NCI-H748 (cell line): ENCODE data around the gene PEX16.
A peak's percentile ranks its signal among the peaks of the same experiment; 100 is the strongest.

Experiments used
- DNase-seq: peaks from one replicate; lab custom pipeline; 2025; ENCODE audit not compliant: unreplicated experiment; lab: John Stamatoyannopoulos, UW

Gene PEX16

GRCh38 chr11:45917623-45918330 is at the start of gene PEX16:
Gene PEX16 (minus strand): TSS chr11:45917877. CDS start chr11:45917811, 66 bp downstream.
- DNase-seq = peak; percentile 98

- peak; percentile 76 for DNase-seq
Observed at GRCh38 chr11:45964911-45965389, 47.3 kb upstream of the PEX16 start.

GRCh38 chr11:45961751-45962240 is 44.1 kb upstream of the PEX16 start:
- no peak for DNase-seq

- no peak for DNase-seq
Observed at GRCh38 chr11:45960387-45961095, 42.9 kb upstream of the PEX16 start.

- DNase-seq = no peak
Observed at GRCh38 chr11:45959851-45960250, 42.2 kb upstream of the PEX16 start.

- no peak for DNase-seq
Observed at GRCh38 chr11:45949992-45950407, 32.3 kb upstream of the PEX16 start.

DNA sequence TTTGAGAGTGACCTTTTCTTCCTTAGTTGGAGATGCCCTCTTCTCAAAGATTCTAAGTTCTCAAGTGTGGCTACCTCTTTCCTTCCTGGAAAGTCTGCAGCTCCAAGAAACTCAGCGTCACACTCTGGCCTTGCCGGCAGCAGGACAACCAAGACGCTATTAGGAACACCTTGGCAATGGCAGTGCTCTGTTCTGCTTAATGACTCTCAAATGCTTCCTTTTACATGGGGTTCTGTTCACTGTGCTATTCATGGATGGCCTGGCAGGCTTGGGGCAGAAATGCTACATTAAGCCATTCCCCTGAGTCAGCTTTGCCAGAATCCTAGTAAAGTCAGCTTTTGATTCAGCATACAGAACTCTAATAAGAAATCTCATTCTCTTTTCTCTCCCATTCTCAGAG is 30.7 kb upstream of the PEX16 start:
- DNase-seq = no peak

DNA sequence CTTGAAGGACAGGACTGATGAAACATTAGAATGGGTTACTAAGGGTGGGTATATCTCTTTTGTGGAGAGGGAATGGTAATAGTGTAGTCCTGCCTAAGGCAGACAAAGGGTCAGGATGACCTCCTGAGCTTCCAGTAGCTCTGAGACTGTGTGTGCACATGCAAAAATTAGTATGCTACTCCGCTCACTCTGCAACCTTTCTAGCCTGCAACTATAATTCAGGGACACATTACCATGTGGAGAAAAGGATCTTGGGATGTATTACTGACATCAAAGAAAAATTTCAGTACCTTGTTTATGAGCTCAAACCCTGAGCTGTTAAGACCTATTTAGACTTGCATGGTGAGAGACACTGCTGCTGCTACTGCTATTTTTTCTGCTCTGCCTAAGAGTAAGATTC is 30.2 kb upstream of the PEX16 start:
- DNase-seq = no peak

DNA sequence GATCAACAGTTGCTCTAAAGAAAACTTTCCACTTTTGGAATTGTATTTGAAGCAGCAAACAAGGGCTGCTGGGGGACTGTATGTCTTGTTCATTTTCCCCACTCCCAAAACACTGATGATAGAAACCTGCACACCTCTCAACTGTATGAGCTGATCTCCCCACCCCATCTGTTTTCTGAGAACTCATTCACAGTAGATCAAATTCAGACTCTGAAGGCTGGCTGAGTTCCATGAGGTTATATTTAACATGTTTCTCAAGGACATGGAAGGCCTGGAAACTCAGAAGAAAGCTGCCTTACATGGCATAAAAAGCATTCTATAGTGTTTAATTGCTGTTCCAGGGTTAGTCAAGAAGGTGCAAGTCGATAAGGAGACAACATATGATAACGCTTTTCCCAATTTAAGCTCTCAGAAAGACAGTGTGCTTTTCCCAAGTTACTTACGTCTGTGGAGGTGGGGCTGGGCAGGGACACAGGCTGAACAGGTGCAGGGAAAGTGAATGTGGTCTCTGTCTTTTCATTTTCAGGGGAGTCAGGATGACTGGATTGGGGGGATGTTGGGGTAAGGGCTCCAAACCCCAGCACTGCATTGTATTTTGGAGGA is 27.8 kb upstream of the PEX16 start:
- no peak for DNase-seq

DNA sequence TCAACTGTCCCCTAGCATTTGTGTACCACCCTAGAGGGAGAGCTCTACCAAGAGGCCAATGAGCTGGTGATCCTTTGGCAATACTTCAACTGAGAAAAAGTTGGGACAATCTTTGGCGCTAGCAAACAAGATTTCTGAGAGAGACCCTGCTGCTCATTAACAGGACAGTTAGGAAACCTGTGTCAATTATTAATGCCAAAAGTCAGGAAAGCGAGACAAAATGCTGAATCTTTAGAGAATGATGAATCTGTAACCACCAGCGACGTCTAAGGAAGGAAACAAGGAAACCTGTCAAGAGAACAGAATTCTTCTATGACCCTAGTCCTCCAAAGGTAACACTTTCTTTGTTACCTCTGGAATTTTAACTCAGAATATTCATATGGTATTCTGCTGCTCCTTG is 24.7 kb upstream of the PEX16 start:
- no peak for DNase-seq

DNA sequence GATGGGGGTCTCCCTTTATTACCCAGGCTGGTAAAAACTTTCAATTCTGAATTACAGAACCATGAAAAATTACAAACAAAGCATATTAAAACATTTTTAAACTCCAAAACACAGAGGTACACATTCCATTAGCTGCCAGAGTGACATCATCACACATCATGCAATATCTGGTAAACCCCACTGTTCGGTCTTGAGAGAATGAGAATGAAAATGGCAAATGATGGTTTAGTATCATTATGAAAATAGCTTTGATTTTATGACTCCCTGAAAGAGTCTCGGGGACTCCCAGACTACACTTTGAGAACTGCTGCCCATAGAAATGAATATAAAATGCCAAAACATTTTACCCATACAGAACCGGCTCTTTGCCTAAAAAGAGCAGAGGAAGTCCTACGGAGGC is 23.6 kb upstream of the PEX16 start:
- DNase-seq = no peak

- no peak for DNase-seq
Observed at GRCh38 chr11:45939836-45940235, 22.2 kb upstream of the PEX16 start.

GRCh38 chr11:45937916-45938315 is 20.2 kb upstream of the PEX16 start:
- DNase-seq = no peak

- no peak for DNase-seq
Observed at GRCh38 chr11:45936511-45937054, 18.9 kb upstream of the PEX16 start.

DNA sequence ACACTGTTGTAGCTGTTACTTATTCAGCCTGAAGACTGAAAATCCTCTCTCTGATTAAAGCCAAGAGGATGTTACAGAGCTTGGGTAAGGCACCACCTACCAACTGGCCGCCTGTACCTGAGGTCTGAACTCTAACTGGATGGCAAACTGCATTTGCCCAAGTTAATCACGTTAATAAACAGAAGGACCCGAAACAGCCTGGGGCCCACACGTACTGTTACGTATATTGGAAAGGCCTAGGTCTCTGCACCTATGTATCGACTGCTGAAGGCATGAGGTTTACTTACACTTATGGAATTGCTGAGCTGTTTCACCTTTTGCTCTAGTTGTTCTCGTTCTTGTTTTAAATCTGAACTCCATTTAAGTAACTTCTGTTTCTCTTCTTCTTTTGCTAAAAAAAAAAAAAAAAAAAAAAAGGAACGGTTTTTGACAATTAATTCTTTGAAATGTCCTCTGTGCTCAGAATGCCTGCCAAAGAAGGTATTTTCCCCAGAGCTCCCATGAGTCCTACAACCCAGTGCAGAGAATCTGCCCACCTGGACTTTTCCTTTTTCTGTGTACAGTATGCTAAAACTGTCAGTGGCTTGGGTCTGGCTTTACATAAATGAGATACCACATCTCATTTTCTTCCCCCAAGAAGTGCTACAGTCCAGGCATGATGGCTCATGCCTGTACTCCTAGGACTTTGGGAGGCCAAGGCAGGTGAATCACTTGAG is 17.8 kb upstream of the PEX16 start:
- DNase-seq = no peak

DNA sequence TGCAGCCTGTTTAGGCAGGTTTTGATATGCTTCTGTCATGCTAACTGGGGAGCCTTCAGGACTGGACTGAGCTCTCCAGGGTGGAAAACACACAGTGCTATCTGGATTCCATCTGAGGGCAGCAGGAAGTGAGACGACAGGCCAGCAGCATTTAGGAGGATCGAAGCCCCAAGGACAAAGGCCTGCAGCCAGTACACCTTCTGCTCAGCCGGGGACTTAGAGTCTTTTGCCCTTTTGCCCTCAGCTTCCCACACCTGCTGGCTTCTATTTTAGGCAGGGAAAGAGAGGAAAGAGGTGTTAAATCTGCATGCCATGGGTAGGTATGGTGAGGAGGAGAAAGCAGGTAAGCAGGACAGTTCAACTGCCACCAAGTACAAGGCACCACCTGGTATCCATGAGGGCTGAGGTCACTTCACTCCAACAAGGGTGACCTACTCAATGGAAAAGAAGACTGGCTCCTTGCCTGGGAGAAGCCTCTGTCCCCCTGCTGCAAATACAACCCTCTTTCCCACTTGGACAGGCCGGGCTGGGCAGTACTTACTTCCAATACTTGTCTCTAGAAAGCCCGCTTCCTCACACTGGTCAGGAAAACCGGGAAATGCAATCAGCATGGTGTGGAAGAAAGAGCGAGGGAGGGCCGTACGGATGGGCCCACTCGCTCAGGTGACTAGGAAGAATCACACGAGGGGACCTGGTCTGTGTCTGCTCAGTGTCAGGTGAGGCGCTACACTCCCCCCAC is 17.1 kb upstream of the PEX16 start:
- DNase-seq = no peak

GRCh38 chr11:45933846-45934579 is 16.3 kb upstream of the PEX16 start:
- no peak for DNase-seq

- DNase-seq = no peak
Observed at GRCh38 chr11:45933131-45933831, 15.6 kb upstream of the PEX16 start.

DNA sequence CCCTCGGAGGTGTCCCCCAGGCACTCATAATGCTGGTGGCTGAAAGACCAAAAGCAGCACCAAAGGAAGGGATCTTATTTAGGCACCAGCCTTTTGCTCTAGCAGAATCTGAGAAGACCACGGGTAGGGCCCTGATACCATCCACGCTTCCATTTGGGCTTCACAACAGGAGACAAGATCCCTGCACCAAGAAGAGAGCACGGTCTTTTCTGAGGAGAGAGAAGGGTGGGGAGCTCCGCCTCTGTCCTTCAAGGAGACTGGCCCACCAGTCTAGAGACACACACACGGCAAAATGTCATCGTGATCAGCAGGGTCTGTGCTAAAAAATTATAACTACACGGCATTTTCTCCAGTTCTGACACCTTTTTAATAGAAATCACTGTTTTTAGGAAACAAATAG is 14.5 kb upstream of the PEX16 start:
- no peak for DNase-seq
